Activated CD4-positive, alpha-beta T cell treated with anti-CD3 and anti-CD28 coated beads for 4 hours (primary cell): Measurements from ENCODE around the gene SLC38A10.
A peak's percentile ranks its signal among the peaks of the same experiment; 100 is the strongest.

Source experiments
- DNase-seq, 2 donors: peaks; one replicate each; pipeline ENCODE4 v3.0.0-alpha.2; 2020

SLC38A10 gene

DNA sequence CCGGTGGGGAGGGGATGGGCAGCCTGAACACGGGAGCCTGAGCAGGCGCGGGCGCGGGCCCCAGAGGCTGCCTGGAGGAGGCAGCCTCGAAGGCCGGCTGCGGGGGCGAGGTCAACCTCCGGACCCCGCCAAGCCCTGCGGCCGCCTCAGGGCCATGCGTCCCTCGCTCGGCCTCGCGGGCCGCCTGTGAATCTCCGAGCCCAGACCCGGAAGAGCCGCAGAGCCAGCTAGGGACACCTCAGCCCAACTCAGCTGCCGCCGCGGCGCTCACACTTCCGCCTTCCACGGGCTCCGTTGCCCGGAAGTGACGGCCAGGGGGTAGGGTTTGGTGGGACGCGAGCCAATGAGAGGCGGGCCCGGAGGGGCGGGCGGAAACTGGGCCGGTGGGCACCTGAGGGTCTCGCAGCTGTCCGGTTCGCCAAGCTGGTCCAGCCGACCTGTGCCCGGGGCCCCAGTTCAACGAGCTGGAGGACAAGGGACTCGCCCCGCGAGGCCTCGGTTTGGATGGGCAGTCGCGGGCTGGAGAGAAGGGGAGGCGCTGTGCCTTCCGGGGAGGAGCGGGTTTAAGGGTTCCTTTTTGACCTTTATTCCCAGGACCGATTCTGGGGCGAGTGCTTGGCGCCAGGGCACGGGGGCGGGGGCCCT, at the start of gene SLC38A10:
Gene SLC38A10 (minus strand): TSS at position 277 of the 645 bp plus-strand sequence. CDS start 386 bp downstream, outside the sequence.
- DNase-seq = peak; percentile 88

DNA sequence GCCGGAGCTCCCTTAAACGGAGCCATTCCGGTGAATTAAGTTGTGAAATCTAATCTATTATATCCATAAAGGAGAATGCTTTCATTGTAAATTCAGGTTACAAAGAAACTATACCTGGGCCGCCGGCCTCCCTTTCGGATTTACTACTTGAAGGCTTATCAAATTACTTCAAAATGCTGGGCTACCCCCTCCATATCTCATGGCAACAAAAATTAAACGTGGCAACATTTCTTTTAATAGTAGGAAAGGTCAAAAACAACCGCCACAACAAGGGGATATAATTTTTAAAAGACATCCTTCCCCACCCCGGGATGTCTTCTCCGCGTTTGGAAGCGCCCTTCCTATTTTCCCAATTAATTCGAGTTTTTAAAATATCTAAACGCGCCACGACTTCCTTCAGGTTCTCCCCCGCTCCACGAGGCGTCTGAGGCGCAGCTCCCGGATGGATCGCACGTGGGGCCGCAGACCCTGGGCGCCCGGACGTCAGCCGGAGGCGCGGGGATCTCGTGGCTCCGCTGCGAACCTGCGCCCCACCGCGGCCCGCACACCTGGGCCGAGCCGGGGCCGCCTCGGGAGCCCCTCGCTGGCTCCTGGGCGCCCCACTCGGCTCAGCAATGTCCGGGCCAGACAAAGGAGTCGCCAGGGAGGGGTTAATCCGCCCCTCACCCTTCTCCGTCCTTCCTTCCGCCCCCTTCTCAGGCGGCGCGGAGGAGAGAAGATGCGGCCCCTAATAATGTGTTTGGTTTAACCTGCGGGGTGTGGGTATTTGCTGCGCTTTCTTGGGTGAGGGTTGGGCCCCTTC, 47.4 kb upstream of the SLC38A10 start:
- DNase-seq = no peak

- no peak for DNase-seq
These were observed 46.6 kb upstream of the SLC38A10 start for GRCh38 chr17:81341516-81342268.

DNA sequence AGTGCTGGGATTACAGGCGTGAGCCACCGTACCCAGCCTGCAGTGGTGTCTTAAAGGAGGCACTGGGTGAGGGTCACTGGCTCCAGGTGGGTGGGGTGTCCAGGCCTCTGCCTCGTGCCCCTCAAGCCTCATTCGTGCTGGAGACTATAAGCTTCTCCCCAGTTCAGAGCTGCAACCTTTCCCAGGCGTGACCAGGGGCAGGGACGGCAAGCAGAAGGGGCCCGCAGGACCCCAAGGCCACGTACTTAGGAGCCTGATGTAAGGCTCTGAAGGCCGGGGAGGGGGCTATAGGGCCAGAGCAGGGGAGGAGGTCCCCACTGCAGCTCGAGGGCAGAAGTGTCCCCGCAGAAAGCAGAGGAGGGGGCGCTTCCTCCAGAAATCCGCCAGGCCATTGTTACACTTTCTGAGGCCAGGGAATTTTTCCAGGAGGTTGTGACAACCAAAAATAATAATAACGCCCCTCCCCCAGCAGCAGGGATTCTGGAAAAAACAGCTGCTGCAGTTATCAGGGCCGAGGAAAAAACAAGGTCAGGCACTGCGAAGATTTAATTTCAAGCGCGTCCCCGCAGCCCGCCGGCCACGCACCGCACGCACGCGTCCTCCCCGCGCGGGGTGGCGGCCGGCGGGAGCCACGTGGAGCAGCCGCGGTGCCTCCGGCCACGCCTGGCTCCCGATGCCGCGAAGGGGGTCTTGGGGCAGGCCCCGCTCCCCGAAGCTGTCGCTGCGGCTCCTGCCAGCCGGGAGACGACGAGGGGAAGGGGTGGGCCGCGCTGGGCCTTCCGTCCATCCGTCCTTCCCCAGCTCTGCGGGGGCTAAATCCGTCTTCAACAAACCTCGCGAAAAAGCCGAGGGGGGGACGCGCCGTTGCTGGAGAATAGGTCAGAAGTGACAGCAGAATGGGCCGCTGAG, 45.8 kb upstream of the SLC38A10 start:
- no peak for DNase-seq

- DNase-seq = no peak
These were observed 44.6 kb upstream of the SLC38A10 start for GRCh38 chr17:81339534-81340296.

GRCh38 chr17:81339191-81339533, 44.1 kb upstream of the SLC38A10 start:
- DNase-seq = no peak

DNA sequence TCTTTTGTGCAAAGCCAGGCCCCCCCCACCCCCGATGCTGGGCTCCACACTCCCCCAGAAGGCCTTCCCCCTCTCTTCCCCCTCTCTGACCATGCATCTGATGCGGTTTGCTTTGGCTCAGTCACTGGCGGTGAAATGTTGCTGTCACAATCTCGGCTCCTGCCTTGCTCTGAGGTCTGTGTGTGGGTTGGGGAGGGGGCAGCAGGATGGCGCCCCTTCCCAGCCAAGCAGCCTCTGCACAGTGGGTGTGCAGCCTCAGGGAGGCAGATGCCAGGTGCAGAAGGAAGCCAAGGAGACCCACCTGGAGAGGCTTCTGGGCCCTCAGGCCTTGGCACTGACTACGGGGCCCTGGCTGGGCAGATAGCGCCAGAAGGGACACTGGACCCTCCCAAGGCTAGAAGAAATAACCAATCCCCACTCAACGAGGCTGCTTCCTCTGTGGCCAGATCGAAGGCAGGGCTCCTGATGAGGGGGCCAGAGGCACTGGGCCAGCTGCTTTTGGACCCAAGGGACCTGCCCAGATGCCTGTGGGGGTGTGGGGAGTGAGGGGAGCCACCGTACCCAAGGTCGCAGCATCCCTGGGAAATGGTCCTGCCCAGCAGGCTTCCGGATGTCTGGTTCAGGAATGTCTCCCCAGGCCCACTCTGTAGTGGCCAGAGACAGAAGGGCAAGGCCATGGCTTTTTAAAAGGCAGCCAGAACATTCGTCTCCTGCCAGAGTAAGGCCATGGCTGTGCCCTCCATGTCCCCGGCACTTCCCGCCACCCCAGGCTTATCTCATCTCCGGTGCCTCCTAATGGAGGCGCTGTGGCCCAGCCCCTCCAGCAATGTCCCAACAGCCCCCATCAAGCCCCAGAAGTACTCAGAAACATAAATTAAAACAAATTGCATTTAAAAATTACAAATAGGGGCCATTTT, 43.4 kb upstream of the SLC38A10 start:
- DNase-seq = no peak

- DNase-seq = no peak
These were observed 42.4 kb upstream of the SLC38A10 start for GRCh38 chr17:81337476-81337879.

- DNase-seq = no peak
These were observed 41.8 kb upstream of the SLC38A10 start for GRCh38 chr17:81336930-81337325.

DNA sequence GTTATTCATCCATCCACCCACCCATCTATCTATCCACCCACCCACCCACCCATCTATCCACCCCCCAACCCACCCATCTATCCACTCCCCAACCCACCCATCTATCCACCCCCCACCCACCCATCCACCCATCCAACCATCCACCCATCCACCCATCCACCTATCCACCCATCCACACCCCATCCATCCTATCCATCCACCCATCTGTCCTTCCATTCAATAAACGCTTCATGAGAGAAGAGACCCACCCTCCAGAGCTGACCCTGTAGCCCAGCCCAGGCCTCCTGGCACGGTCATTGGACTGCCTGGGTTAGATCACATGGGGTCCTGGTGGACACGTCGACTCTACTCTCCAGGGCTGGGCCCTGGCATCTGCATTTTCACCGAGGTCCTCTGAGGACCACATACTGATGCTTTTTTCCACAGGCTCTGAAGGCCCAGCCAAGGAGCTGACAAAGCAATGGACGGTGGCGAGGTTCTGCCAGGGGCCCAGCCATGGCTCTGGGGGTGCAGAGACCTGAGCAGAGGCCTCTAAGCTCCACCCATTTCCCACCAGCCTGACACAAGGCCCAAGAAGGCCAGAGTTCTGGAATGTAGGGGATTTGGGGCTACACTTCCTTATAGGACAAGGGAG, 41.3 kb upstream of the SLC38A10 start:
- no peak for DNase-seq

GRCh38 chr17:81335773-81336157, 40.7 kb upstream of the SLC38A10 start:
- no peak for DNase-seq

- no peak for DNase-seq
These were observed 40.1 kb upstream of the SLC38A10 start for GRCh38 chr17:81334987-81335772.

GRCh38 chr17:81334391-81334901, 39.3 kb upstream of the SLC38A10 start:
- DNase-seq = no peak

DNA sequence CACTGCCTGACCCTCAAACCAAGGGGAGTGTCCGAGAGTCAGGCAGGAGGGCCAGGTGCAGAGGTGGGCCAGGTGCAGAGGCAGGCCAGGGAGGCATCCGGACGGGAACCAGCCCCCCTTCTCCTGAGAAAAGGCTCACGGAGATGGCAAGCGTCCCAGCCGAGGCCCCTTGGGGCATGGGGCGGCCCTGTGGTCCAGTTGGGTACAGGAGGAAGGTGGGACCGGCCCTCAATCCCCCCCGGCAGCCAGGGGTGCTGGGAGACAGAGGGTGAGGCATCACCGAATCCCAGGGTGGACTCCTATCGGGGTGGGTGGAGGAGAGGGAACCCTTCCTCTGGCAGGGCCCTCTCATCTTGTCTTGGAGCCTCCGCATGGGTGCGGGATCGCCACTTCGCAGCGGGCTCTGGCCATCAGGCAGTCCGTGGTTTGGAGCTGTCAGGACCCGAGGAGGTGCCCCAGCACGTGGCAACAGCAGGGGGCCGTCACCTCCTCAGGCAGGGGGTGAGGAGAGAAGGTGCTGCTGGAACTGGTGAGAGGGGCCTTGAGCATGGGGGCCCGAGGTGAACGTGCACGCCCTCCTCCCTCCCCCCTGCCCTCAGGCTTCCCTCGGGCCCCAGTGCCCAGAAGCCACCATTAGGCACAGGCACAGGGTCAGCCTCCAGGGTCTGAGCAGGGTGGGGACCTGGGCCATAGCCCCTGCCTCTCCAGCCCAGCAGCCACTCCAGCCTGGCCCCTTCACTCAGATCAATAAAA, 38.7 kb upstream of the SLC38A10 start:
- DNase-seq = no peak

- no peak for DNase-seq
These were observed 37.9 kb upstream of the SLC38A10 start for GRCh38 chr17:81332914-81333528.

DNA sequence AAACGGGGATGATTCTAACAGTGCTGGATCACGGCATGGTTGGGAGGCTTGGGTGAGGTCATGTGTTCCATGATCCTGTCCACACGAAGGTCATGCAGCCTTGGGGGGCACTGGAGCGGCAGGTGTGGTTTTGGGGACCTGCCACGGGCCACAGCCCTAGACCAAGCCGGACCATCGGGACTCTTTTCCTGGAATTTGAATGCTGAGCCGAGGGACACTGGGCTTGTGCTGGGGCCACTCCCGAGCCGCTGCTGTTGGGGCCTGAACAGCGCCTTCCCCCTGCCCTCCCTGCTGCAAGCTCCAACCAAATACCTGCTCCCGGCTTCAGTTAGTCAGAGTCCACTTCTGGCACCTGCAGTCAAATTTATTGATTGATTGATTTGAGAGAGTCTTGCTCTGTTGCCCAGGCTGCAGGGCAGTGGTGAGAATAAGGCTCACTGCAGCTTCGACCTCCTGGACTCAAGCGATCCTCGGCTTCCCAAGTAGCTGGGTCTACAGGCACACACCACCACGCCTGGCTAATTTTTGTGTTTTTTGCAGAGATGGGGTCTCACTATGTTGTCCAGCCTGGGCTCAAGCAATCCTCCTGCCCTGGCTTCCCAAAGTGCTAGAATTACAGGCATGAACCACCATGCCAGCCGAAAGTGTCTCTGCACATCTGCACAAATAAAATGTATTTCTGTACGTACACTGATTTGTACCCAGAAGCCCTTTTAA, 37.2 kb upstream of the SLC38A10 start:
- no peak for DNase-seq

GRCh38 chr17:81331527-81332043, 36.5 kb upstream of the SLC38A10 start:
- DNase-seq = no peak
